ENCODE results near the gene CDKN1B. TPM values are rescaled to one million over a fixed set of nuclear protein-coding genes. Genes with fewer than 3 reads are reported as not detected.

The CDKN1B gene
- polyA plus RNA-seq, 3 donors, result 67.7 to 80.1 (median 71.2) TPM

DNA sequence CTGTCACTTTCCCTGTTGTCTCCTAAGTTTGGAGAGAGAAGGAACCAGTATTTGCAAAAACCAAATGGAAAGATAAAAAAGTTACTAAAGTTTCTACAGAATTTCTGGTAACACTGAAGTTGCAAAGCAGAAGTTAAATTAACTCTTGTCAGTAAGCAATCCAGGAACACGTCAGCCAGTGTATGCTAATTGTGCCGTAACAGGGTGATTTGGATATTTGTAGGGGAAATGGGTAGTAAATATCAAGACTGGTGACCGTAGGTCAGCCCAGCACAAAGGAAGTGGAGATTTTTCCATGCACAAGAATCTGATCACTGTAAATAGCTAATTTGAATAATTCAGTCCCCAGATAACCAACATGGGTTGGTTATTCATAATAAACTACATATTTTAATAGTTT lies 2.3 kb downstream of the CDKN1B start:
- no peak for DNase-seq (ENCODE audit: extremely low read depth in 1 of 11, low read depth in 9 of 11, low spot score in 4 of 11)

DNA sequence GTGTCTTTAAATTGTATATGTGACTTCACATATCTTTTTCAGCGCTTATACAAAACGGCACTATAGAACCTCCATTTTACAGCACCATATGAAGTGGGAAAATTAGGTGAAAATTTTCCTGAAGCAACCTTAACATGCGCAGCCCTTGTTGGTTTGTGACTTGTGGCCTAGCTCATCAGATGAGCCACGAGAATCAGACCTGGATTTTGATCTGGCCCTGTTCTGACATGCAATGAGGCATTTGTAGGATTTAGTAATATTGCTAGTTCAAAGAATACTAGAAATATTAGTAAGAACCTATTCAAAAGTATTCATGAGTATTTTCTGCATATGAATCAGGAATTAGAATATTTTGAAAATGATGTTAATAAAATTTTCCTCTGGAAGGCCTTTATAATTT lies 2.9 kb downstream of the CDKN1B start:
- no peak for DNase-seq (ENCODE audit: extremely low read depth in 1 of 11, low read depth in 9 of 11, low spot score in 4 of 11)

DNA sequence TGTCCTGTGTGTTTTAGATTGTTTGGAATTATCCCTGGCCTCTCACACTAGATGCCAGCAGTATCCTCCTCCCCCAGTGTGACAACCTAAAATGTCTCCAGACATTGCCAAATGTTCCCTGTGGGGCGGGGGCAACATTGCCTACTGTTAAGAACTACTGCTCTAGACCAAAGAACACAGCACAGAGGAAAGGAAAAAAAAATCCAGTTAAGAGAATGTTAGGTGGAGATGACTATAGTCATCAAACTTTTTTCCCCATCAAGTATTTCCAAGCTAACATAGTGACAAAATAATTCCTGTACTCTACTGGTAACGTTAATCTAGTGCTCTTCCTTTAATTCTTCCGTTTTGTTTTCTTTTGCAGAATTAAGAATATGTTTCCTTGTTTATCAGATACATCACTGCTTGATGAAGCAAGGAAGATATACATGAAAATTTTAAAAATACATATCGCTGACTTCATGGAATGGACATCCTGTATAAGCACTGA lies 3.5 kb downstream of the CDKN1B start:
- no peak for DNase-seq (ENCODE audit: extremely low read depth in 1 of 11, low read depth in 9 of 11, low spot score in 4 of 11)

DNA sequence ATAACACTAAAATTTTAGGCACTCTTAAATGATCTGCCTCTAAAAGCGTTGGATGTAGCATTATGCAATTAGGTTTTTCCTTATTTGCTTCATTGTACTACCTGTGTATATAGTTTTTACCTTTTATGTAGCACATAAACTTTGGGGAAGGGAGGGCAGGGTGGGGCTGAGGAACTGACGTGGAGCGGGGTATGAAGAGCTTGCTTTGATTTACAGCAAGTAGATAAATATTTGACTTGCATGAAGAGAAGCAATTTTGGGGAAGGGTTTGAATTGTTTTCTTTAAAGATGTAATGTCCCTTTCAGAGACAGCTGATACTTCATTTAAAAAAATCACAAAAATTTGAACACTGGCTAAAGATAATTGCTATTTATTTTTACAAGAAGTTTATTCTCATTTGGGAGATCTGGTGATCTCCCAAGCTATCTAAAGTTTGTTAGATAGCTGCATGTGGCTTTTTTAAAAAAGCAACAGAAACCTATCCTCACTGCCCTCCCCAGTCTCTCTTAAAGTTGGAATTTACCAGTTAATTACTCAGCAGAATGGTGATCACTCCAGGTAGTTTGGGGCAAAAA lies 4.1 kb downstream of the CDKN1B start:
- no peak for DNase-seq (ENCODE audit: extremely low read depth in 1 of 11, low read depth in 9 of 11, low spot score in 4 of 11)

DNA sequence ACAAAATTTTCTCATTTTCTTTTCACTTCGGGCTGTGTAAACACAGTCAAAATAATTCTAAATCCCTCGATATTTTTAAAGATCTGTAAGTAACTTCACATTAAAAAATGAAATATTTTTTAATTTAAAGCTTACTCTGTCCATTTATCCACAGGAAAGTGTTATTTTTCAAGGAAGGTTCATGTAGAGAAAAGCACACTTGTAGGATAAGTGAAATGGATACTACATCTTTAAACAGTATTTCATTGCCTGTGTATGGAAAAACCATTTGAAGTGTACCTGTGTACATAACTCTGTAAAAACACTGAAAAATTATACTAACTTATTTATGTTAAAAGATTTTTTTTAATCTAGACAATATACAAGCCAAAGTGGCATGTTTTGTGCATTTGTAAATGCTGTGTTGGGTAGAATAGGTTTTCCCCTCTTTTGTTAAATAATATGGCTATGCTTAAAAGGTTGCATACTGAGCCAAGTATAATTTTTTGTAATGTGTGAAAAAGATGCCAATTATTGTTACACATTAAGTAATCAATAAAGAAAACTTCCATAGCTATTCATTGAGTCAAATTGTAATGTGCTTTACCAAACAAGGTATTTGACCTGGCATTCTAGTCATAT lies 4.8 kb downstream of the CDKN1B start:
- DNase-seq (ENCODE audit: extremely low read depth in 1 of 11, low read depth in 9 of 11, low spot score in 4 of 11), result no peak

DNA sequence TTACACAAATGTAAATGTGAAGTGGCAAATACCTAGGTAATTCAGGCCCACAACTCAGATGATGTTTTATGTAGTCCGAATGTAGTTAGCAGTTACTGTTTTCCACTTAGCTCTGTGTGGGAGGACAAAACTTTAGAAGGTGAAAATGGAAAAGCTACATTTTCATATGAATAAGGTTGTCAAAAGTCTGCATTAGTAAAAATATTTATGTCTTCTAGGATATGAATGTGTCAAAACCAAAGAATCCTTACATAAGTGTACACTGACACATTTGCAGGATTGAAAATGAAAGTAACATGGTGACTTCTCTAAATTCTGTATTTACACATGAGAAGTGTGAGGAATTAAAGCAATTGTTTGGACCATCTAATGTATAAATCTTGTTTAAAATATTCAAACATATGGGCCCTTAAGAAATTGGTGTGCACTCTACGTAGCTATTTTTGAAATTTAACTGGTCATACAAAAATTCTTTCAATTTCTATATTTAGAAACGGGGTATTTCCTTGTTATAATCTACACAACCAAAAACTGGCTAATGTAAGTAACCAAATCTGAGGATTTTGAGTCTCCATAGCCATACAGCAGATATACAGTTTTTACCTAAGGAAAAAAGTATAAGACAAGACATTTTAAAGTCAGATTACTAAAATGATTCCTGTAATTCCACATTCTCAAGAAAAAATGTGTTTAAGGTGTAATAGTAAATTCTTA lies 5.4 kb downstream of the CDKN1B start:
- no peak for DNase-seq (ENCODE audit: extremely low read depth in 1 of 11, low read depth in 9 of 11, low spot score in 4 of 11)

DNA sequence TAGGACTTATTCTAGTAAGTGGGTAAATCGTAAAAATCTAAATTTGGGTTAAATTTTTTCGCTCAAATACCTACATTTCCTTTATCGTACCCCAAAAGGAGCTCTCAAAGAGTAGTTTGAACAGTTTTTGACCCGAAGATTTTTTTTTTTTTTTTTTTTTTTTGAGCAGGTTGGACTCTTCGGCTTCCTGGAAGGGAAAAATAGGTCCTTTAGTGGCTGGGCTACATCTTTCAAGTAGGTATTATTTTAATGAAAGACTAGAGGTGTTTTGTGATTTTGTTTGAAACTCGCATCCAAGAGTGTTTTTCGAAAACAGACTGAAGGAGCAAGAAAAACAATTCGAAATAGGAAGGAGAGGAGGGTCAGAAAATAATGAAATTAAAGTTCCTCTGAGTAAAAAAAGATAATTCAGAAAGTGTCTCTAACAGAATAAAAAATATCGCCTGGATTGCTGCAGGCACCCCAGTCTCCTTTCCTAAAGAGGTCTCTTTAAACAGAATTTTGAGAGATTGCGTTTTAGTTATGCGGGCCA lies 6.0 kb downstream of the CDKN1B start:
- DNase-seq (ENCODE audit: extremely low read depth in 1 of 11, low read depth in 9 of 11, low spot score in 4 of 11), result no peak

DNA sequence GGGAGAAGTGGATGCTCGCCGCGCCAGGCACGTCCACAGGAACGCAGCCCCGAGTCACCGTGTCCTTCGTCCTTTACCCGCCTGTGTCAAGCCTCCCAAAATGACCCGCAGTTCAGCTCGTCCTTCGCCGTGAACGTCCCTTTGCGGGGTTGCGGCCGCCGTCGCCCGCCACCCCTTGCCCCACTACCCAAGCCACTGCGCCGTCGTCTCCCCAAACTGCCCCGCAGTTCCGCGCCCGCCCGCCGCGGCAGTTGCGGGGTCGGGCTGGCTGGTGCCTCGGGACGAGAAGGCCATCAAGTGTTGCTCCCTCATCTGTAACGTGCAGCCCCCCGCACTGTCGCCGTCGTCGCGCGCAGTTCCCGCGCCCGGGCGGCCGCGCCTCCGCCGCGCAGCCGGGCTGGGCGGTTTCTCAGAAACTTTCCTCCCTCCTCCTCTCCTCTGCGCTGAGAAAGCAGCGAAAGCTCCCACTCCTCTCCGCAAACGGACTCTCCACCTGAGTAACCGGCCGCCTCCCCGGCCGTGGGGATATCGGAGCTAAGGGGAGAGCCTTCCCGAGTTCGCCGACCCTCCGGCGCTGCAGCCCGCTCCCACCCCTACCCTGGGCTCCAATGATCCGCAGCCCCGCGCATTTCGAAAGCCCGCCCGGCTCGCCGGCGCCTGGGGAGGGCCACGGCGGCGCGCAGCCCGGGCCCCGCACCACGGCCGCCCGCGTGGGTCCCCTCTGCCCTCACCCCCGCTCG lies 6.7 kb downstream of the CDKN1B start:
- DNase-seq (ENCODE audit: extremely low read depth in 1 of 11, low read depth in 9 of 11, low spot score in 4 of 11), result no peak

DNA sequence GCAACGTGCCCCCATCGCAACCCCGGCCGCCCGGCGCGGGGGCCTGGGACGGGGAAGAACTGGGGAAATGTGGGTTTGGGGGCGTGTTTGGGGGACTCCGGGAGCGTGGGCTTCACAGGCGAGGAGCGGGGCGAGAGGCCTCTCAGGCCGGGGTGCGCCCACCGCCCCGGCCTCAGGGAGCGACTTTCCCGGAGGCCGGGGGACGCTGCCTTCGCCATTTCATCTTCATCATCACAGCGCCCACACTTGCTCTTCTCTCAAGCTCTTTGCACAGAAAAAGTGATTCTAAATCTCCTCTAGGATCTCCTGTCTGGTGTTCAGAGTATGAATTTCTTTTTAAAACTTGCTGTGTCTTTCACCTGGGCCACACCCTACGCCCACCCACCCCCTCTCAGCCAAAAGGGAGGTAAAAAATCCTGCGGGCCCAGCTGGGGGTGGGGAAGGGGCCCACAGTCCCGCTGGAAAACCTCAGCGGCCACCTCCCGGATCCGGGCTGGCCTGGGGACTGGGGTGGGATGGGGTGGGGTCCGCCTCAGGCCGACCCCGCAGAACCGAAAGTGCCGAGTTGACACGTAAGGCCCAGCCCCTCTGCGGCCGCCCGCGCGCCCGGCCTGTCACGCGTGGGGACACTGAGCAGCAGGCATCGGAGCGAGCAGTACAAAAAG lies 7.4 kb downstream of the CDKN1B start:
- no peak for DNase-seq (ENCODE audit: extremely low read depth in 1 of 11, low read depth in 9 of 11, low spot score in 4 of 11)

DNA sequence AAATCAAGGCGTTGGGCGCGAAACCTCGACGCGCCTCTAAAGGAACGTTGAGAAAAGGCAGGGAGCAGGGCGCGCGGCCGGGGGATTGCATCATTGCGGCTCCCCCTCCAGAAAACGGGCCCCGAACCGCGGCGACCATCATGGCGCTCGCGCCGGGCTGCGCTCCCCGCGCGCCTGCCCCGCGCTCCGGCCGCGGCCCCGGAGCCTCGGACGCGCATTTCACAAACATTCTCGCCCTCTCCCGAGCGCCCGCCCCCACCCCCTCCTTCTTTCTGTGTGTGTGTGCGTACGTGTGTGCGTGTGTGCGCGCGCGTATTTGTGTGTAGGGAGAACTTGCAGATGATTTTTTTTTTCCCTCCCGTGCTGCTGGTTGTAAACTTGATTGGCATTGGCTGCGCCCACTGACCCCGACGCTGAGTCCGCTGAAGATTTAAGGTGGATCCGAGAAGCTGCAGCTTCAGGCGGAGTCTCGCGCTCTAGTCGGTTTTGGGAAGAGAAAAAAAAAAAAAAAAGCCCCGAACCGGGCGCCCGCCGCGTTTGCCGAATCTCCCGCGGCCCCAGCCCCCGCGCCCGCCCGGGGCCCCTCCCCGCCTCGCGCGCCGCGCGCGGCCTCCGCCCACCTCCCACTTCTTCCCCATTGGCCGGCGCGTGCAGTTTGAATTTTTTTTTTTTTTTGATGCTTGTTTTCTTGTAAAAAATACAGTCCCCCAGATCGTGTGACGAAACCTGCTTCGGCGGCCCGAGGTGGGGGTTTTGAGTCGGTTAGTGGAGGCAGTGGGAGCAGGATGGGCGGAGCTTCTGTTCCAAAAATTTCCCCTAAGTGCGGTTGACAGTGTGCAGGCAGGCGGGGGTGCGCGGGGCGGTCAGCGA lies 8.2 kb downstream of the CDKN1B start:
- peak; percentile 90 to 98 (median 96) for DNase-seq (ENCODE audit: extremely low read depth in 1 of 11, low read depth in 9 of 11, low spot score in 4 of 11)

DNA sequence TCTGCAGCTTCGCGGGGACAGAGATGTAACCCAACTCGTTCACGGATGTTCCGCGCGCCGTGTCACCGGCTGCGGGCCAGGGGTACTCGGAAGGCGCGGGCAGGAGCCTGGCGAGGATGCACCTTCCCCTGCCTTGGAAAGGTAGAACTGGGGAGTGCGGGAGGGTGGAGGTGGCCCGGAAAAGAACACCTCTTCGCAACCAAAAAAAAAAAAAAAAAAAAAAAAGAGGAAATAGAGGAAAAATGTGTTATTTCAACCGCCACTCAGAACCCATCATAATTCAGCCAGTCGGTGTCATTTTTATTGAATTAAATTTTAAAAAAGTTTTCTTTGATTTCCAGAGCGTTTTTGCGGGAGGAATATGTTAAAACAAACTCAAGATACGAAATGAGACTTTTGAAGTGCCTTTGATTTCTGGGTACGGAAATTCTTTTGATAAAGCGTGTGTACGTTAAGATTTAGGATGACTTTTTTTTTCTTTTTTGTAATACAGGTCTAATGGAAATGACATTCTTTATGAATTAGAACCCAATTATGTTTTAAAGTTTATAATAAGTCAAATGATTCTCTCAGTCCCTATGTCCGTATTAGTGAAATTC lies 8.9 kb downstream of the CDKN1B start:
- DNase-seq (ENCODE audit: extremely low read depth in 1 of 11, low read depth in 9 of 11, low spot score in 4 of 11), result no peak

DNA sequence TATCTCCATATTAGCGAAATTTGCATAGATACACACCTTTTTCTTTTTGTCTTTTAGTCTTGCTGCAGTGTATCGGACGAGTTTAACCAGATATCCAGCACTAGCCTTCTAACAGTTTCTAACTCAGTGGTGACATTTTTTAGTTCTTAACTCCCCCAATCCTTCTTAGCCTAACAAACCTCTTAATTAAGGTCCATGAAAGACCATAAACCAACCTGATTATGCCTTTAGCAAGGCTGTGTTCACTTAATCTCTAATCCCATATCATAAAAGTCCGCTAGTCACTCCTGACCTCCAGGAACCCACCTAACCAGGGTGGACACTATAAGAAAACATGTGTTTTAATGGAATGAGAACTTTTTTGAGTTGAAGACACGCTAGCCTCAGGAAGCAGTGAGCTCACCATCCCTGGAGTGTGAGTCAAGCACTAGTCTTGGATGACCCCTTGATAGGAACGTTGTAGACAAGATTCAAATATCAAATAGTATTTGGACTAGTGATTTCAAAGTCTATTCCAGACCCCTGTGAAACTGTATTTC lies 9.5 kb downstream of the CDKN1B start:
- DNase-seq (ENCODE audit: extremely low read depth in 1 of 11, low read depth in 9 of 11, low spot score in 4 of 11), result no peak

DNA sequence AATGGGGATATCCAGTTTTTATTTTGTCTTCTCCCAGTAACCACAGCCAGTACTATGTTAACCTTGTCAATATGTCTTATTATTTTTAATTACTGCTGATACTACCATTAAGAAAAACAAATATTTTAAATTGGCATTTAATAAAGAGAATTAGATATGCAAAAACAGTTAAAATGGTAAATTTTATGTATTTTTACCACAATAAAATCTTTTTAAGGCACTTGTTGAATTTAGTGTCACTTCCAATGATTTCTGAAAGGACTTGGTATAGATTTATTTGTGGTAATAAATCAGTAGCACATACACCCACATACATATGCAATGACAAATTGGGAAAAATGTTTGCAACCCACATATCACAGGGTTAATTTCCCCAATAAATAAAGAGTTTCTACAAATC lies 14.0 kb downstream of the CDKN1B start:
- DNase-seq (ENCODE audit: extremely low read depth in 1 of 11, low read depth in 9 of 11, low spot score in 4 of 11), result no peak

DNA sequence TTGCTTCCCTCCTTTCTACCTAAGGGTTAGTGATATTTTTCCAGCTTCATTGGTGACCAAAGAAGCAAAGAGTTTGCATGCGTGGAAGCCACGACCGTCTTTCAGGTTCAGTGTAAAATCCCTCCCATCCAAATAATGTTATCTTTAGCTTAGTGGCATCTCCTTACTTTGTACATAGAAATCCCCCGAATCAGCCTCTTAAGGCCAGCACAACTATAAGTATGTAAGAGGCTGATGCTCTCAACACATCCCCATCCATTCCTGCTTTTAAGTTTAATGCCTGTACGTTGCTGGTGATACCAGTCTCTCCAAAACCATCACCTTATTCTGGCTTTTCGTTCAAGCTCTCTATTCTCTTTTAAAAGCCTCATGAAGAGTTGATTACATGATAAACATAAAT lies 14.6 kb downstream of the CDKN1B start:
- DNase-seq (ENCODE audit: extremely low read depth in 1 of 11, low read depth in 9 of 11, low spot score in 4 of 11), result no peak

DNA sequence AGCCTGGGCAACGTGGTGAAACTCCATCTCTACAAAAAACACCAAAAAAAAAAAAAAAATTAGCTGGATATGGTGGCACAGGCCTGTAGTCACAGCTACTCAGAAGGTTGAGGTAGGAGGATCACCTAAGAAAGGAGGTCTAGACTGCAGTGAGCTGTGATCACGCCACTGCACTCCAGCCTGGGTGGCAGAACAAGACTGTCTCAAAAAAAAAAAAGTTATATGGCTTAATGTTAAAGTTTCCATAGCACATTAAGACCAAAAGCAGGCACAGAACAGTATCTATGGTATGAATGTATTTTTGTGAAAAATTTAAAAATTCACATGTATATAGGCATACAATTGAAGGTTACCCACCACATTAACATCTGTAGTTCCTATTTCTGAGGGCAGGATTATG lies 15.9 kb downstream of the CDKN1B start:
- DNase-seq (ENCODE audit: extremely low read depth in 1 of 11, low read depth in 9 of 11, low spot score in 4 of 11), result no peak

DNA sequence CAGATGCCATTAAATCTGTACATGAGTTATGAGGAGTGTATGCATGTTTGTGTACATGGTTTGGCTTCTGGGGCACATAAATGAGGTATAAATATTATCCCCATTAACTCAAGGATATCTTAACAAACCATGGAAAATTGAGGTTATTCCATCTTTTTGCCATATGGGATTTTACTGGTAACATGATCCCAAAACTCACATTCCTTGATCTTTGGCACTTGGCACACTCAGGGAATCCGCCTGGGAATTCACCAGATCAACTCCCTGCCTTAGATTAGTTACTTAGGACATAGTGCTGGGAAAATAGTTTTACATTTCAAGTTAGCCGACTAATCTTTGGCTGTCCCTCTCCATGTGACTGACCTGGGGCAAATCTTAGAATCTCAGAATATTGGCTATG lies 16.9 kb downstream of the CDKN1B start:
- DNase-seq (ENCODE audit: extremely low read depth in 1 of 11, low read depth in 9 of 11, low spot score in 4 of 11), result no peak

DNA sequence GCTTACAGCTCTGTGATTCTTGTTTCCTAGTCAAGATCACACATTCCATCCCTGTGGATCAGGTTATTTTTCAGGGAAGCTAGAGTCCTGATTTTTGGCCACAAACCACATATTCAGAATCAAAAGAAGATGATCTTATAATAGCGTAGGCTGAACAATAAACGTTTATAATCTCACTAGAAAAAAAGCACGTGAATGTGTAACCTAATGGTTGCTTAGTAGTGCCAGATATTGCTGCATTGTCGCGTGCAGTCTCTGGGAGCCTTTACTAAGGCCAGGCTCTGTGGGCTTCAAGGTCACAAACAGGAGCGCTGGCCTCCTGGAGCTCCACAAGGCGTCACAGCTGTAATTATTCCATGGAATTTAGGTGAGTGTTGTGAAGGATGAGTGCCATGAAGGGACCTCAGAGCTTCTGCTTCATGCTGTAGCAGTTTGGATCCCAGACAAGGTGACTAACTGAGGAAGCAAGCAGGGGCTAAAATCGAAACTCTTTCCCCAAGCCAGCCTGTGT lies 17.4 kb downstream of the CDKN1B start:
- DNase-seq (ENCODE audit: extremely low read depth in 1 of 11, low read depth in 9 of 11, low spot score in 4 of 11), result no peak

All from renal cortex interstitium (tissue), 11 donors.